ENCODE results near the gene SCGB1C1. TPM values are rescaled to one million over a fixed set of nuclear protein-coding genes. Genes with fewer than 3 reads are reported as not detected.

Gene SCGB1C1
- total RNA-seq, 1 donor from 2014 or later = not detected

GRCh38 chr11:203056-203944 lies 10.4 kb downstream of the SCGB1C1 start:
- H3K36me3 ChIP-seq = no peaks in the 10 kb centered on the region
- peaks cover 4% of the 10 kb centered on the region for H3K4me1 ChIP-seq
- Mint-ChIP-seq H3K36me3 (no peaks in the 10 kb centered on the region), H3K4me3 (peak overlapping the region; percentile 48), H3K27me3 (ENCODE audit: insufficient read depth, low read depth) (peaks cover 2% of the 10 kb centered on the region), H3K9me3 (no peaks in the 10 kb centered on the region), H3K27ac (no peak overlapping the region), H3K4me1 (peaks cover 7% of the 10 kb centered on the region)
- no peaks in the 10 kb centered on the region for H3K9me3 ChIP-seq (ENCODE audit: low read depth)
- H3K79me2 ChIP-seq (ENCODE audit: low read depth) = peaks cover 17% of the 10 kb centered on the region
- no peak overlapping the region for H3K4me2 ChIP-seq
- H3K4me3 ChIP-seq = no peak overlapping the region
- TF ChIP-seq EZH2phosphoT487 (IDR thresholded peaks at IDR 0.05) (no peak), CTCF (IDR thresholded peaks at IDR 0.05) (no peak), EZH2 (IDR thresholded peaks at IDR 0.05) (no peak)
- no peak overlapping the region for H3K9ac ChIP-seq
- H2AFZ ChIP-seq (replicated peaks) = no peak overlapping the region
- H3F3A ChIP-seq (ENCODE audit: low read depth) = peaks cover 10% of the 10 kb centered on the region
- no peak for DNase-seq (ENCODE audit: low spot score)
- no peaks in the 10 kb centered on the region for H3K27me3 ChIP-seq
- H4K20me1 ChIP-seq (ENCODE audit: low read depth) = peaks cover 13% of the 10 kb centered on the region
- H3K27ac ChIP-seq = no peak overlapping the region

GRCh38 chr11:203945-204586 lies 11.2 kb downstream of the SCGB1C1 start:
- TF ChIP-seq CTCF (IDR thresholded peaks at IDR 0.05) (no peak), EZH2 (IDR thresholded peaks at IDR 0.05) (no peak), EZH2phosphoT487 (IDR thresholded peaks at IDR 0.05) (no peak)
- Histone ChIP-seq H3K79me2 (ENCODE audit: low read depth) (peaks cover 23% of the 10 kb centered on the region), H3K4me3 (no peak overlapping the region), H3K27me3 (no peaks in the 10 kb centered on the region), H3K27ac (no peak overlapping the region), H4K20me1 (ENCODE audit: low read depth) (peaks cover 13% of the 10 kb centered on the region), H3K9ac (no peak overlapping the region), H3K9me3 (ENCODE audit: low read depth) (no peaks in the 10 kb centered on the region), H3K4me2 (no peak overlapping the region), H3K4me1 (peaks cover 4% of the 10 kb centered on the region), H2AFZ (replicated peaks) (no peak overlapping the region), H3F3A (ENCODE audit: low read depth) (peaks cover 12% of the 10 kb centered on the region), H3K36me3 (no peaks in the 10 kb centered on the region)
- peak overlapping the region; percentile 28 for H3K4me3 Mint-ChIP-seq
- no peaks in the 10 kb centered on the region for H3K36me3 Mint-ChIP-seq
- H3K27me3 Mint-ChIP-seq (ENCODE audit: insufficient read depth, low read depth) = peaks cover 2% of the 10 kb centered on the region
- H3K9me3 Mint-ChIP-seq = no peaks in the 10 kb centered on the region
- peaks cover 7% of the 10 kb centered on the region for H3K4me1 Mint-ChIP-seq
- no peak overlapping the region for H3K27ac Mint-ChIP-seq
- no peak for DNase-seq (ENCODE audit: low spot score)

GRCh38 chr11:204587-205109 lies 11.8 kb downstream of the SCGB1C1 start:
- H3K4me1 Mint-ChIP-seq = peaks cover 10% of the 10 kb centered on the region
- no peaks in the 10 kb centered on the region for H3K9me3 Mint-ChIP-seq
- peak overlapping the region; percentile 15 for H3K4me3 Mint-ChIP-seq
- Histone ChIP-seq H3K36me3 (no peaks in the 10 kb centered on the region), H4K20me1 (ENCODE audit: low read depth) (peaks cover 19% of the 10 kb centered on the region), H3K9me3 (ENCODE audit: low read depth) (no peaks in the 10 kb centered on the region), H3K27ac (no peak overlapping the region), H3K4me2 (no peak overlapping the region), H3K27me3 (no peaks in the 10 kb centered on the region), H3K4me1 (peaks cover 9% of the 10 kb centered on the region), H3F3A (ENCODE audit: low read depth) (peaks cover 12% of the 10 kb centered on the region), H3K9ac (no peak overlapping the region), H3K4me3 (no peak overlapping the region), H2AFZ (replicated peaks) (no peak overlapping the region), H3K79me2 (ENCODE audit: low read depth) (peaks cover 29% of the 10 kb centered on the region)
- TF ChIP-seq CTCF (IDR thresholded peaks at IDR 0.05) = no peak
- no peak for TF ChIP-seq EZH2phosphoT487 (IDR thresholded peaks at IDR 0.05)
- TF ChIP-seq EZH2 (IDR thresholded peaks at IDR 0.05) = no peak
- no peaks in the 10 kb centered on the region for H3K36me3 Mint-ChIP-seq
- no peak overlapping the region for H3K27ac Mint-ChIP-seq
- no peak for DNase-seq (ENCODE audit: low spot score)
- H3K27me3 Mint-ChIP-seq (ENCODE audit: insufficient read depth, low read depth) = peaks cover 2% of the 10 kb centered on the region

Data from neural progenitor cell (in vitro differentiated cells).